Neural progenitor cell (in vitro differentiated cells): ENCODE results near the gene MOG.

Experiments used
- CTCF ChIP-seq: fragments of 200-600 bp; sonication (generic); IDR thresholded peaks from 2 replicates; pipeline ENCODE4 v1.5.1; 2017; ENCODE audit warnings: antibody characterized with exemption, mild to moderate bottlenecking
- EZH2 ChIP-seq: fragments of 200-600 bp; sonication (generic); IDR thresholded peaks from 2 replicates; pipeline ENCODE4 v1.6.1; 2017; ENCODE audit warnings: antibody characterized with exemption, mild to moderate bottlenecking, moderate library complexity
- EZH2phosphoT487 ChIP-seq: fragments of 200-600 bp; sonication (generic); IDR thresholded peaks from 2 replicates; pipeline ENCODE4 v1.6.1; 2017; ENCODE audit warnings: antibody characterized with exemption

GRCh38 chr6:29708432-29709179 is 51.7 kb downstream of the MOG start:
- TF ChIP-seq CTCF (no peak), EZH2 (no peak), EZH2phosphoT487 (no peak)
